AG09309 (cell line): ENCODE results near the gene MACROD1.
A peak's percentile ranks its signal among the peaks of the same experiment; 100 is the strongest.

Source experiments
- DNase-seq: peaks from one replicate; pipeline ENCODE4 v3.0.0-alpha.2; 2010; ENCODE audit warnings: low read depth
- H3K4me3 ChIP-seq: 2 replicates; pipeline ENCODE4 v1.5.1; 2011; ENCODE audit warnings: mild to moderate bottlenecking, low read depth, low read length, moderate library complexity; ENCODE audit not compliant: control insufficient read depth
- TF ChIP-seq, protein P1 (sequence below): IDR thresholded peaks from 2 replicates; pipeline ENCODE4 v1.5.1; 2011; ENCODE audit warnings: mild to moderate bottlenecking, low read depth, low read length, inconsistent platforms; ENCODE audit not compliant: insufficient read depth, control insufficient read depth; ENCODE audit errors: missing control alignments

The MACROD1 gene

DNA sequence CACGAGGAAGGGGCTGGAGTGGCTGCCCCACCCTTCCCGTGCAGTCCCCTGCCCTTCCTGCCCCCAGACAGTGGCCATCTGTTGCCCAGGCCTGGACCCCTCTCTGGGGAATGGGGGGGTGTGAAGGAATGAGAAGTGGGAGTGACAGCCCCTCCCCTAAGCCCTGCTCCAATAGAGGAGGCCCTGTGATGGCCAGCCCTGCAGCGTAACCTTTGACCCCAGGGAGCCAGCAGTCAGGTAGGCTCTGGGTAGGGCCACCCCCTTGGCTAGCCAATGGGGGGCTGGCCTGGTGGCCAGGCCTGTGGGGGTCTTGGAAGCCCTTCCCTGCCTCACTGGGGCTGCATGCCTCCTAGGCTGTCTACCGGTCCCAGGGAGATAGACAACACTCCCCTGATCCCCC, 123.6 kb downstream of the MACROD1 start:
- TF ChIP-seq, protein P1, sequence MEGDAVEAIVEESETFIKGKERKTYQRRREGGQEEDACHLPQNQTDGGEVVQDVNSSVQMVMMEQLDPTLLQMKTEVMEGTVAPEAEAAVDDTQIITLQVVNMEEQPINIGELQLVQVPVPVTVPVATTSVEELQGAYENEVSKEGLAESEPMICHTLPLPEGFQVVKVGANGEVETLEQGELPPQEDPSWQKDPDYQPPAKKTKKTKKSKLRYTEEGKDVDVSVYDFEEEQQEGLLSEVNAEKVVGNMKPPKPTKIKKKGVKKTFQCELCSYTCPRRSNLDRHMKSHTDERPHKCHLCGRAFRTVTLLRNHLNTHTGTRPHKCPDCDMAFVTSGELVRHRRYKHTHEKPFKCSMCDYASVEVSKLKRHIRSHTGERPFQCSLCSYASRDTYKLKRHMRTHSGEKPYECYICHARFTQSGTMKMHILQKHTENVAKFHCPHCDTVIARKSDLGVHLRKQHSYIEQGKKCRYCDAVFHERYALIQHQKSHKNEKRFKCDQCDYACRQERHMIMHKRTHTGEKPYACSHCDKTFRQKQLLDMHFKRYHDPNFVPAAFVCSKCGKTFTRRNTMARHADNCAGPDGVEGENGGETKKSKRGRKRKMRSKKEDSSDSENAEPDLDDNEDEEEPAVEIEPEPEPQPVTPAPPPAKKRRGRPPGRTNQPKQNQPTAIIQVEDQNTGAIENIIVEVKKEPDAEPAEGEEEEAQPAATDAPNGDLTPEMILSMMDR: no peak
- H3K4me3 ChIP-seq: no peak overlapping the region
- no peak for DNase-seq

DNA sequence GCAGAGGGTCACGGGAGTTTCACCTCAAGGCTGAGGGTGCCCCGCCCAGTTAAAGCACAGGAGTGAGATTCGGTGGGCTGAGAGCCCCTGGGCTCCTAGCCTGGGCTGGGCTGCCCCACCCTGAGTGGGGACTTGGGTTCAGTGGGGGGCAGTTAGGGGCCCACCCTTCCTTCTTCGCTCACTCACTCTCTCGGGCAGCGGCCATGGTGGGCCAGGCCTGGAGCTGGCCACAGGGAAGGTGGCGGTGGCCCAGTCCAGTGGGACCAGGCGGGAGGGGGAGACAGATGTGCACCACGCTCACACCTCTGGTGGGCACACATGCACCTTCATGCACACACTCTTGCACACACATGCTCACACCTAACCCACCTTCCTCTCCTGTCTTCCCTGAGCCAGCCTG, 124.1 kb downstream of the MACROD1 start:
- TF ChIP-seq, protein P1: no peak
- DNase-seq: no peak
- H3K4me3 ChIP-seq: no peak overlapping the region

DNA sequence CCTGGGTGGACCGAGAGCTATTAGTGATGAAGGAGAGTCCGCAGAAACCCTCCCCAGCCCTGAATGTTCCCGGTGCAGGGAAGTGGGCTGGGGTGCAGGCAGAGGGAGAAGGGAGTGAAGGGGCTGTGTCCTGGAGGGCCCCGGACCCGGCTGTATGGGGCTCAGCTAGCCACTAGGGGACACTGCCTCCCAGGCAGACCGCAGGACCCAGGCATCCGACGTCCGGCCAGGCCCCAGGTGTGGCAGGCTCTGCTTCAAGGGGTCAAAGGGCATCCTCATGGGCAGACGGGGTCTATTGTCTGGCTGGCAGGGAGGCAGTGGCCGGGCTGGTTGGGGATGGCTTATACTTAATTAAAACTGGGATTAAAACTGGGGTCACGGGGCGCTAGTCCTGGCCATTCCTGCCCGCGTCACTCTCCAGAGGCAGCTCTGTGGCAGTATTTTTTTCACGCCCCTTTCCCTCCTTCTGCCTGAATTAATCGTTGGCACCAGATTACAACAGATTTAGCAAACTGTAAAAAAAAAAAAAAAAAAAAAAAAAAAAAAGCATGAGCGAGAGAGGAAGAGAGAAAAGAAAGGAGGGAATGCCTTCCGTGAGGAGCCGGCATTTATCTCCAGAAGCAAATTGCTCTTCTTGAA, 125.1 kb downstream of the MACROD1 start:
- H3K4me3 ChIP-seq: no peak overlapping the region
- no peak for DNase-seq
- TF ChIP-seq, protein P1: peak; percentile 47

DNA sequence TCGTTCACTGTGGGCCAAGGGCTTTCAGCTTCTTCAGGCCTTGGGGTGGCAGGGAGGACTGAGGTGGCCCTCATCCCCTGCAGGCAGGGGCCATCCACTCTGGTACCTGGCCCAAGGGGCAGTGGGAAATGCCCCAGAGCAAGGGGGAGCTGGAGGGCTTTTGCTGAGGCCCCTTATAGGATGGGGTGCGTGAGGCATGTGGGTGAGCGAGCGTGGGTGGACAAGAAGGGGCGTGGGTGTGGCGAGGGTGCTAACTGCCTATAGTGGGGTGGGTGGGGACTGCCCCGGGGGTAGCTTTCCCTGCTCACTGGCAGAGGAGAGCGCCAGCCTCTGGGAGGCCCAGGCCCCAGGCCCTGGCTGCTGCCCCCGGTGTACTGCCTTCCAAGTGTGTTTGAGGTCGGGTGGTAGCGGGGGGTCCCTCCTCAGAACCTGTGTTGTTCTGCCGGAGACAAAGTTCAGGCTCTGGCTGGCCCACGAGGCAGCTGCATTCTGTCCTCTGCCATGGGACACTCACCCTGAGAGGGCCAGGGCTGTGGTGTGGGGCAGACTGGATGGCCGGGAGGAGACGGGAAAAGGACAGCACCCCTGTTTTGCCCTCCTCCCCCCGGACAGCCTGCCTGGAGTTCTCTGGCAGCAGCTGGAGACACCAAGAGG, 126.8 kb downstream of the MACROD1 start:
- TF ChIP-seq, protein P1: no peak
- no peak overlapping the region for H3K4me3 ChIP-seq
- DNase-seq: no peak

DNA sequence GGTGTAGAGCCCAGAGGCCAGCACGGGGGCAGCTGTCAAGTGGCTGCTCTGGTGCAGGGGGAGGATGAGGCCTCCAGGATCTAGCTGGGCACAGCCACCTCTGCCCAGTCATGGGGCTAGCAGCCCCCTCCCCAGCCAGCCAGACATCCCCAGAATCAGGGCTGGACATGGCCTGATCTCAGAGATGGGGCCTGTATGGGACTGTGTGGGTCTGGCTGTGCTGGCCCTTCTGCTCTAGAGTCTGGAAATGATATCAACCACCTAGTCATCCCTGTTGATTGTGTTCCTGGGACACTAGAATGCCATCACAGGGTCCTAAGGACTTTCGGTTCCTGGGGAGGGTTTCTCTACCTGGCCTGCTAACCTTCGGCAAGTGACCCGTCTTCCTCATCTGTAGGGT, 127.4 kb downstream of the MACROD1 start:
- TF ChIP-seq, protein P1: no peak
- no peak overlapping the region for H3K4me3 ChIP-seq
- no peak for DNase-seq

DNA sequence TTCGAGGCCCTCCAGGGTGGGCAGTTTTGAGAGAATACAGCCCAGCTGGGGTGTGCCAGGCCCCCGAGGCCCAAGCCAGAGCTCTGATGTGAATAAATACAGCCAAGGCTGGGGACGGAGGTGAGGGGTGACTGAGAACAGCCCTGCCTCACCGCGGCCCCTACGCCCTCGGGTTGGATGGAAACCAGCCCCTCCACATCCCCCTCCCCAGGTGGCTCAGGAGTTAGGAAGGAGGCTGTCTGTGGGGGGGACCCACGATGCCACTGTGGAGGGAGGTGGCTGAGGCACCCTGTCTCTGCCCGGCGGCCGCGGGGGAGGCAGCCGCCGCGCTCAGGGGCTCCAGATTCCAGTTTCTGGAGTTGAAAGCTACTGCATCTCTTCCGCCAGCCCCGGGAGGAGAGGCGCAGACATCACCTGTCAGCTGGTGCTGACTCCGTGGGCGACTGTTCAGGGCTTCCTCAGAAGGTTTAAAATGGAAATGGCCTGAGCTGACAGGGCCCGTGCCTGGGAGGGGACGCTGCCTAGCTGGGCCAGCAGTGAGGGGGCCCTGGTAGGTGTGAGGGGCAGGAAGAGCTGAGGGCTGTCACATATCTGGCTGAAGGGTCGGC, 128.8 kb downstream of the MACROD1 start:
- H3K4me3 ChIP-seq: no peak overlapping the region
- TF ChIP-seq, protein P1: no peak
- no peak for DNase-seq
